Activated naive CD8-positive, alpha-beta T cell treated with anti-CD3 and anti-CD28 coated beads, Interleukin-2, amount 10 ng/mL, durations not matched to agents 7 days and 5 days (primary cell): ENCODE measurements around the gene RAET1E. TPM values are rescaled to one million over a fixed set of nuclear protein-coding genes. Genes with fewer than 3 reads are reported as not detected.
A peak's percentile ranks its signal among the peaks of the same experiment; 100 is the strongest.
"Not testable (repeated sequence)": the region's sequence is repeated elsewhere in the genome, so short reads cannot be mapped to it uniquely, and the experiment has no call there.

Experiments used
- ATAC-seq: fragments of 150-1000 bp; cut with Tn5 transposase; one replicate; pipeline ENCODE4 v1.10.0; 2021; ENCODE audit warnings: low read depth, moderate library complexity
- POLR2A ChIA-PET: fragments of 350-600 bp; sonication (Branson Sonifier 250); formaldehyde crosslinking; loops from one replicate; lab custom pipeline; 2021; ENCODE audit warnings: antibody characterized with exemption; lab: Charles Lee
- DNase-seq: peaks from one replicate; pipeline ENCODE4 v3.0.0; 2021
- H3K27ac Mint-ChIP-seq: one replicate; pipeline ENCODE4 v1.8.0; 2022; ENCODE audit warnings: mild to moderate bottlenecking, mixed read lengths
- H3K27me3 Mint-ChIP-seq: one replicate; pipeline ENCODE4 v1.8.0; 2022; ENCODE audit warnings: mild to moderate bottlenecking, moderate library complexity, mixed read lengths
- H3K36me3 Mint-ChIP-seq: one replicate; pipeline ENCODE4 v1.8.0; 2021; ENCODE audit warnings: mild to moderate bottlenecking, mixed read lengths
- H3K4me1 Mint-ChIP-seq: one replicate; pipeline ENCODE4 v1.8.0; 2021; ENCODE audit warnings: mixed read lengths
- H3K4me3 Mint-ChIP-seq: one replicate; pipeline ENCODE4 v1.8.0; 2022; ENCODE audit warnings: mild to moderate bottlenecking, moderate library complexity, mixed read lengths
- H3K9me3 Mint-ChIP-seq: one replicate; pipeline ENCODE4 v1.8.0; 2021; ENCODE audit warnings: mixed read lengths
- total RNA-seq, 2 experiments: library from RNA; stranded (reverse); gene quantifications; one replicate each; pipeline ENCODE4 v1.2.3, GENCODE V29; 2021

RAET1E gene
- total RNA-seq, 2 experiments from 2014 or later: not detected

- Mint-ChIP-seq H3K36me3 (no peaks in the 10 kb centered on the region), H3K27me3 (peaks cover 86% of the 10 kb centered on the region), H3K27ac (no peak overlapping the region), H3K4me3 (no peak overlapping the region), H3K4me1 (peaks cover 35% of the 10 kb centered on the region), H3K9me3 (no peaks in the 10 kb centered on the region)
- no peak for DNase-seq
- POLR2A ChIA-PET: no interaction called here
- no peak for ATAC-seq
These were observed 38.8 kb upstream of the RAET1E start for GRCh38 chr6:149936743-149937142.

DNA sequence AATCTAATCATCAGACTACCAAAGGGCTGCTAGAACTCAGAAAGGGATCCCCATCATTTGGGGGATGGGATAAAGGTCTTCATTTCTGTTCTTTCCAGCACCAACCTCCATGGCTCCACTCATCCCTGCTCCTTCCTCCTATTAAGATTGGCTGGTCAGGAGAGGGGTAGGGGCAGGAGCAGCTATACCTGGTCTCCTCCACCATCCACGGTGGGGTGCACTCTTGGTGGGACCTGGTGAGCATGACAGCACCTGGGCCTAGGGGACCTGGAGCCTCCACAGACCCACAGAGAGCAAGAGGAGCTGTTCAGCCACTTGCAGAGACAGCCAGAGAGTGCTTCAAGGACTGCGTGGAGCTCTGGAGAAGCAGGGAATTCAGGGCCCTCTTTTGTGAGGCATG lies 37.8 kb upstream of the RAET1E start:
- Mint-ChIP-seq H3K4me3 (no peak overlapping the region), H3K4me1 (peaks cover 29% of the 10 kb centered on the region), H3K36me3 (no peaks in the 10 kb centered on the region), H3K27ac (no peak overlapping the region), H3K27me3 (peaks cover 85% of the 10 kb centered on the region), H3K9me3 (no peaks in the 10 kb centered on the region)
- no peak for DNase-seq
- ATAC-seq: no peak
- POLR2A ChIA-PET: no interaction called here

GRCh38 chr6:149935246-149935645 lies 37.3 kb upstream of the RAET1E start:
- no peak for ATAC-seq
- Mint-ChIP-seq H3K27me3 (peaks cover 85% of the 10 kb centered on the region), H3K9me3 (no peaks in the 10 kb centered on the region), H3K27ac (no peak overlapping the region), H3K4me1 (peaks cover 26% of the 10 kb centered on the region), H3K36me3 (no peaks in the 10 kb centered on the region), H3K4me3 (no peak overlapping the region)
- POLR2A ChIA-PET: no interaction called here
- DNase-seq: no peak

- Mint-ChIP-seq H3K27ac (peak overlapping the region; percentile 10), H3K4me3 (peak overlapping the region; percentile 0)
These were observed 36.6 kb upstream of the RAET1E start for GRCh38 chr6:149934249-149935156.

GRCh38 chr6:149933461-149933860 lies 35.5 kb upstream of the RAET1E start:
- POLR2A ChIA-PET: no interaction called here
- Mint-ChIP-seq H3K36me3 (no peaks in the 10 kb centered on the region), H3K27ac (no peak overlapping the region), H3K27me3 (peaks cover 87% of the 10 kb centered on the region), H3K4me1 (peaks cover 13% of the 10 kb centered on the region), H3K9me3 (no peaks in the 10 kb centered on the region), H3K4me3 (no peak overlapping the region)
- ATAC-seq (no peak), DNase-seq (no peak)

More at GRCh38 chr6:149934249-149935156, 36.6 kb upstream of the RAET1E start:
- Mint-ChIP-seq H3K4me1 (peaks cover 21% of the 10 kb centered on the region), H3K36me3 (no peaks in the 10 kb centered on the region), H3K27me3 (peaks cover 85% of the 10 kb centered on the region), H3K9me3 (no peaks in the 10 kb centered on the region)
- peak; percentile 19 for ATAC-seq
- DNase-seq: no peak
- POLR2A ChIA-PET: no interaction called here

- POLR2A ChIA-PET: no interaction called here
- Mint-ChIP-seq H3K27ac (no peak overlapping the region), H3K4me1 (peaks cover 11% of the 10 kb centered on the region), H3K9me3 (no peaks in the 10 kb centered on the region), H3K4me3 (no peak overlapping the region), H3K36me3 (no peaks in the 10 kb centered on the region), H3K27me3 (peaks cover 87% of the 10 kb centered on the region)
- DNase-seq (no peak), ATAC-seq (no peak)
These were observed 35.1 kb upstream of the RAET1E start for GRCh38 chr6:149933036-149933435.

DNA sequence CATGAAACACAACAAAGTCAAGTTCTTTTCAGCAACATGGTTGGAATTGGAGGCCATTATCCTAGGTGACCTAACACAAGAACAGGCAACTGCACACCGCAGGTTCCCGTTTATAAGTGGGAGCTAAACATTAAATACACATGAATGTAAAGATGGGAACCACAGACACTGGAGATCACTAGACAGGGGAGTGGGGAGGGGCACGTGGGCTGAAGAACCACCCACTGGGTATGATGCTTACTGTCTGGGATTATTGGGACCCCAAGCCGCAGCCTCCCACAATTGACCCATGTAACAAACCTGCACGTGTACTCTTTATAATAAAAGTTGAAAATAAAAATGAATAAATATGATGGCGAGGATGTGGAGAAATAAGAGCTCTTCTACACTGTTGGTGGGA lies 33.6 kb upstream of the RAET1E start:
- H3K36me3 Mint-ChIP-seq: no peaks in the 10 kb centered on the region
- H3K4me3 Mint-ChIP-seq: no peak overlapping the region
- H3K27ac Mint-ChIP-seq: no peak overlapping the region
- H3K4me1 Mint-ChIP-seq: peaks cover 11% of the 10 kb centered on the region
- ATAC-seq: no peak
- peaks cover 82% of the 10 kb centered on the region for H3K27me3 Mint-ChIP-seq
- POLR2A ChIA-PET: no interaction called here
- H3K9me3 Mint-ChIP-seq: no peaks in the 10 kb centered on the region
- no peak for DNase-seq

DNA sequence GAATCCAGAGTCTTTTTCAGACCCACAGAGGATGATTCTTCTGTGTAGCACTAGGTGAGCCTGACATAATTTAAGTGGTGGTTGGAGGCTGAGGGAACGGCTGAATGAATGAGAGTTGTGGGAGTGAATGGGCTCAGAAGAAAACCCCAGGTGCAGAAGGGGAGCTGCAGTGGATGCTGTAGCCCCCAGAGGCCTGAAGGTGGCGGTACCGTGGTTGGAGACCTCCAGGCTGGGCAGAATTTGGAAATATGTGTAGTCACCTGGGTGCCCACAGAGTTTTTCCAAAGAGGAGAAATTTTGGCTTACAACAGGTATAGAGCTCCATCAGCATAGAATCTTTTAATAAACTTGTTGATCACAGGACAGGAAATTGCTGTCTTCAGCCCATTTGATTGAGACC lies 31.5 kb upstream of the RAET1E start:
- DNase-seq: no peak
- Mint-ChIP-seq H3K4me1 (peaks cover 8% of the 10 kb centered on the region), H3K27ac (no peak overlapping the region), H3K9me3 (no peaks in the 10 kb centered on the region), H3K27me3 (peaks cover 81% of the 10 kb centered on the region), H3K4me3 (no peak overlapping the region), H3K36me3 (no peaks in the 10 kb centered on the region)
- ATAC-seq: no peak
- POLR2A ChIA-PET: no interaction called here

- Mint-ChIP-seq H3K27me3 (peaks cover 87% of the 10 kb centered on the region), H3K4me1 (peaks cover 14% of the 10 kb centered on the region)
- ATAC-seq, H3K9me3 Mint-ChIP-seq, H3K4me3 Mint-ChIP-seq, DNase-seq, POLR2A ChIA-PET, H3K27ac Mint-ChIP-seq, H3K36me3 Mint-ChIP-seq: not testable (repeated sequence)
These were observed 29.1 kb upstream of the RAET1E start for GRCh38 chr6:149927025-149927424.

GRCh38 chr6:149925974-149926777 lies 28.3 kb upstream of the RAET1E start:
- Mint-ChIP-seq H3K36me3 (no peaks in the 10 kb centered on the region), H3K4me1 (peaks cover 17% of the 10 kb centered on the region), H3K9me3 (no peaks in the 10 kb centered on the region), H3K4me3 (peak overlapping the region; percentile 55), H3K27me3 (peaks cover 87% of the 10 kb centered on the region), H3K27ac (no peak overlapping the region)
- POLR2A ChIA-PET: no interaction called here
- ATAC-seq (peak; percentile 66), DNase-seq (peak; percentile 81)

GRCh38 chr6:149925253-149925973 lies 27.5 kb upstream of the RAET1E start:
- Mint-ChIP-seq H3K27ac (no peak overlapping the region), H3K9me3 (no peaks in the 10 kb centered on the region), H3K4me3 (peak overlapping the region; percentile 41), H3K27me3 (peaks cover 84% of the 10 kb centered on the region), H3K4me1 (peaks cover 17% of the 10 kb centered on the region), H3K36me3 (no peaks in the 10 kb centered on the region)
- ATAC-seq (no peak), DNase-seq (peak; percentile 51)
- POLR2A ChIA-PET: no interaction called here

DNA sequence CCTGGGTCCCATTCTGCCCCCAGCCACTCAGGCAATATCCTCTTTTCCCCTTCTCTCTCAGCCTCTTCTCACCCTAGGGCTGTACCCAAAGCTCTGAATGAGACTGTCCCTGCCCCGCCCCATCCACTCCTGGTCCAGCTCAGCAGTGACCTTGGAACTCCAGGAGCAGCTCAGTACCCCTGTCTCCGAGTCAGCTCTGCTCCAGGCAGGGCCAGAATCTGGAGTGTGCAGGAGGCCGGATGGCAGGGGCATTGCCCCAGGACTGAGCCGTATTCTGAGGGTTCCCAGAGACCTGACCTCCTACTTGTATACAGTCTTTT lies 27.0 kb upstream of the RAET1E start:
- peaks cover 84% of the 10 kb centered on the region for H3K27me3 Mint-ChIP-seq
- POLR2A ChIA-PET: no interaction called here
- no peak overlapping the region for H3K4me3 Mint-ChIP-seq
- DNase-seq (no peak), ATAC-seq (no peak)
- no peaks in the 10 kb centered on the region for H3K36me3 Mint-ChIP-seq
- H3K4me1 Mint-ChIP-seq: peaks cover 17% of the 10 kb centered on the region
- no peaks in the 10 kb centered on the region for H3K9me3 Mint-ChIP-seq
- no peak overlapping the region for H3K27ac Mint-ChIP-seq

DNA sequence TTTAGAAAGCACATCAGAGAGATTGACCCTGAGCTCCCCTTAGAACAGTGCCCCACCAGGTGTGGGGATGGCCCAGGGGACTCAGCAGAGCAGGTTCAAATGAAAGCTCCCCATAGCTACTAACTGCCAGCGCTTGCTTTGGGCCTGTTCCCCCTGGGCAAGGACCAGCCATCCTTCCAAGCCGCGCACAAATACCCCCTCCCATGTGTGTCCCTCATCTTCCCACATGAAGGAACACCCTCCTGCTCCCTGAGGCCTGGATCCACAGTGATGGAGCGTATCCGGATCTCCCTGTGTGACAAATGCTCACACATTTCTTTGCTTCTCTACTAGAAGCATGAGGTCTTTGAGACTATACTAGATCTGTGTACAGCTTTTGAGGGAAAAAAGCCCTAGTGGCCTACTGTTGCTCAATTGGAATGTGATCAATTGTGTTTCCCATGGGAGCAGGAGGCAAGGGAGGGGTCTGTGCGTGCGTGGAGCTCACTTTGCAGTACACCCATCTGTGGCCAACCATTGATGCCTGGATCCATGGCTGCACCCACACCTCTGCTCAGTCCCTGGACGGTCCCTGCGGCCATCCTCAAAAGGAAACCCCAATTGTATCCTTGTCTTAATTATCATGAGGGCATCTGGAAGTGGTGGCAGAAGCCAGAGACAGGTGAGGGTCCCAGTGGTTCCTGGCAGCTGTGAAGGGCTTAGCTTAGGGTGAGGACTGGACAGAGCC lies 26.5 kb upstream of the RAET1E start:
- Mint-ChIP-seq H3K36me3 (no peaks in the 10 kb centered on the region), H3K4me1 (peaks cover 17% of the 10 kb centered on the region), H3K27me3 (peaks cover 79% of the 10 kb centered on the region), H3K27ac (no peak overlapping the region), H3K4me3 (peak overlapping the region; percentile 21), H3K9me3 (no peaks in the 10 kb centered on the region)
- ATAC-seq (no peak), DNase-seq (no peak)
- POLR2A ChIA-PET: no interaction called here
